CD14-positive monocyte (primary cell): ENCODE results near the gene SLC38A3. TPM values are rescaled to one million over a fixed set of nuclear protein-coding genes. Genes with fewer than 3 reads are reported as not detected.

ENCODE experiments used
- DNase-seq, 3 donors: peaks; one replicate each; pipeline ENCODE4 v3.0.0-alpha.2; 2011 to 2022
- H2AFZ ChIP-seq: 2 replicates; pipeline ENCODE4 v1.6.0; 2012; ENCODE audit warnings: mild to moderate bottlenecking, low read depth, low read length, inconsistent platforms; ENCODE audit not compliant: insufficient read depth, poor library complexity, severe bottlenecking
- H3K27ac ChIP-seq, 2 donors: 1 replicate in 1 of 2; 2 replicates in 1 of 2; pipeline ENCODE4 v1.5.1; 2012 to 2013; ENCODE audit warnings: low read length in 2 of 2, control low read depth in 1 of 2, inconsistent platforms in 1 of 2, low read depth in 1 of 2, mild to moderate bottlenecking in 1 of 2
- H3K27me3 ChIP-seq, 2 donors: one replicate each; pipeline versions ENCODE4 v1.6.0 to v1.6.1; 2011 to 2013; ENCODE audit warnings: low read length in 2 of 2; ENCODE audit not compliant: control insufficient read depth in 2 of 2, insufficient read depth in 2 of 2
- H3K36me3 ChIP-seq, 2 donors: replicated peaks in 1 of 2; 1 replicate in 1 of 2; 2 replicates in 1 of 2; pipeline versions ENCODE4 v1.5.1 to v1.6.1; 2012 to 2013; ENCODE audit warnings: low read length in 2 of 2, control low read depth in 1 of 2, inconsistent platforms in 1 of 2, mild to moderate bottlenecking in 1 of 2; ENCODE audit not compliant: insufficient read depth in 2 of 2, control insufficient read depth in 1 of 2
- H3K4me1 ChIP-seq, 2 donors: 1 replicate in 1 of 2; 2 replicates in 1 of 2; pipeline versions ENCODE4 v1.5.1 to v1.6.1; 2012 to 2013; ENCODE audit warnings: low read length in 2 of 2, control low read depth in 1 of 2, inconsistent platforms in 1 of 2, mild to moderate bottlenecking in 1 of 2, moderate library complexity in 1 of 2; ENCODE audit not compliant: insufficient read depth in 2 of 2, control insufficient read depth in 1 of 2
- H3K4me2 ChIP-seq: replicated peaks from 2 replicates; pipeline ENCODE3; 2012; ENCODE audit warnings: low read length, moderate library complexity, mild to moderate bottlenecking; ENCODE audit not compliant: poor library complexity, severe bottlenecking; ENCODE audit errors: extremely low read depth
- H3K4me3 ChIP-seq, 3 experiments: fragments of 200-600 bp in 1 of 3; sonication (generic) in 1 of 3; replicated peaks in 1 of 3; 1 replicate in 2 of 3; 2 replicates in 1 of 3; pipeline ENCODE4 v1.5.1; 2011 to 2013; ENCODE audit warnings: low read length in 3 of 3, mild to moderate bottlenecking in 3 of 3, control low read depth in 2 of 3, low read depth in 2 of 3, inconsistent platforms in 1 of 3, moderate library complexity in 1 of 3
- H3K79me2 ChIP-seq: 2 replicates; pipeline ENCODE4 v1.6.0; 2012; ENCODE audit warnings: mild to moderate bottlenecking, control low read depth, inconsistent platforms, low read length, moderate library complexity; ENCODE audit not compliant: insufficient read depth
- H3K9ac ChIP-seq: 2 replicates; pipeline ENCODE4 v1.6.0; 2017; ENCODE audit warnings: low read length, mild to moderate bottlenecking; ENCODE audit not compliant: insufficient read depth, poor library complexity, severe bottlenecking
- H3K9me3 ChIP-seq, 2 donors: replicated peaks in 1 of 2; 1 replicate in 1 of 2; 2 replicates in 1 of 2; pipeline versions ENCODE4 v1.5.1 to v1.6.1; 2012 to 2013; ENCODE audit warnings: low read length in 2 of 2, control low read depth in 1 of 2; ENCODE audit not compliant: control insufficient read depth in 1 of 2, insufficient read depth in 1 of 2
- H4K20me1 ChIP-seq: 2 replicates; pipeline ENCODE4 v1.6.0; 2012; ENCODE audit warnings: mild to moderate bottlenecking, low read length, control low read depth, moderate library complexity; ENCODE audit not compliant: insufficient read depth
- H3K27ac Mint-ChIP-seq, 7 donors: one replicate each; pipeline ENCODE4 v1.8.0; 2020; ENCODE audit warnings: mild to moderate bottlenecking in 7 of 7, mixed read lengths in 7 of 7, moderate library complexity in 6 of 7, inconsistent platforms in 2 of 7
- H3K27me3 Mint-ChIP-seq, 3 donors: one replicate each; pipeline ENCODE4 v1.8.0; 2021 to 2022; ENCODE audit warnings: low read depth in 3 of 3, mild to moderate bottlenecking in 3 of 3, mixed read lengths in 3 of 3, moderate library complexity in 3 of 3, inconsistent platforms in 1 of 3
- H3K36me3 Mint-ChIP-seq, 2 donors: one replicate each; pipeline ENCODE4 v1.8.0; 2020; ENCODE audit warnings: mixed read lengths in 2 of 2, inconsistent platforms in 1 of 2, mild to moderate bottlenecking in 1 of 2
- H3K4me1 Mint-ChIP-seq: one replicate; pipeline ENCODE4 v1.8.0; 2020; ENCODE audit warnings: mild to moderate bottlenecking, mixed read lengths
- H3K4me3 Mint-ChIP-seq, 2 donors: one replicate each; pipeline ENCODE4 v1.8.0; 2020; ENCODE audit warnings: mild to moderate bottlenecking in 2 of 2, mixed read lengths in 2 of 2, moderate library complexity in 1 of 2
- H3K9me3 Mint-ChIP-seq, 7 donors: one replicate each; pipeline ENCODE4 v1.8.0; 2020 to 2022; ENCODE audit warnings: mixed read lengths in 7 of 7, mild to moderate bottlenecking in 6 of 7, moderate library complexity in 6 of 7, inconsistent platforms in 2 of 7
- WGBS: methylation state at CpG from one replicate; pipeline ENCODE4 v1.1.5; 2013; ENCODE audit warnings: missing lambda C conversion rate; ENCODE audit not compliant: insufficient coverage; 5-methylcytosine and 5-hydroxymethylcytosine counted together
- intact Hi-C, 2 donors: fragments of 100-400 bp; cut with micrococcal nuclease; formaldehyde crosslinking; loops; one replicate each; pipeline versions ENCODE4 v1.15.0 to v1.15.1; 2023
- polyA plus RNA-seq, 3 donors: library from polyadenylated mRNA; depleted of rRNA in 1 of 3; unstranded in 2 of 3; stranded (reverse) in 1 of 3; fragments of 300-500 nt in 2 of 3; fragments of >200 nt in 1 of 3; fragmentation: Illumina TruSeq in 2 of 3; gene quantifications; 1 replicate in 2 of 3; 2 replicates in 1 of 3; pipeline ENCODE4 v1.2.3, GENCODE V29; 2012 to 2021
- TF ChIP-seq, protein P1 (sequence below): fragments of 200-600 bp; IDR thresholded peaks from one replicate; pipeline ENCODE4 v1.8.0; 2022; ENCODE audit warnings: antibody characterized with exemption, mild to moderate bottlenecking

Gene SLC38A3
- polyA plus RNA-seq, 3 donors, result not detected

DNA sequence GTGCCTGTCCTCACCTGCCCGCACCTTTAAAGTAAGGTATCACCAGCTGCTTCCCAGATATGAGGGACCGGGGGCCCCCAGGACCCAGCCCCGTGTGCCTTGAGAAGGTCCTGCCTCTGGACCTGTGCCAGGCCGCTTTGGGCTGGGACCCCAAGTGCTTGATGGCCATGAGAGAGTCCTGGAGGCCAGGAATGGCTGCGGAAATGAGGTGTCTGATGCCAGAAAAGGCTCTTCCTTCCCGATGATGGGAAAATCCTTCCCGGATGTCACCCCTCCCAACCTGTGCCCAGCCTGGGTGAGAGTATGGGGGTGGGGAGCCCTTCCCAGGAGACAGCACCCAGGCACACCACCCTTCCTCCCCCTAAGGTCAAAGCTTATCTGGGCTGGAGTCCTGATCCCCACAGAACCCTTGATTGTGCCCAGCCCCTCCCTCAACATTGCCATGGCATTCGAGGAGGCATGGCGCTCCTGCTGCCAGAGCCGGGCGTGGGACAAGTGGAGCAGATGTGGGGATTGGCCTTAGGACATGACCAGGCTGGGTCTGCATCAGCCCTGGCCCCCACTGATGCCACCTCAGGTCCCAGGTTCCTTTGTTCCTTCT is 35.7 kb upstream of the SLC38A3 start:
- H2AFZ ChIP-seq, result no peak overlapping the region
- H3K4me3 ChIP-seq, result no peak overlapping the region
- H3K4me1 ChIP-seq, result peaks cover 12 to 15% of the 10 kb centered on the region in 2 donors
- H3K79me2 ChIP-seq, result no peaks in the 10 kb centered on the region
- peaks cover 2 to 9% (median 8%) of the 10 kb centered on the region in 3 donors for H3K27me3 Mint-ChIP-seq
- no peaks in the 10 kb centered on the region for H3K36me3 ChIP-seq
- H3K9me3 ChIP-seq, result no peaks in the 10 kb centered on the region
- H3K27ac ChIP-seq, result no peak overlapping the region
- H4K20me1 ChIP-seq, result no peaks in the 10 kb centered on the region
- H3K36me3 Mint-ChIP-seq, result no peaks in the 10 kb centered on the region
- no peak overlapping the region for H3K4me2 ChIP-seq
- H3K27me3 ChIP-seq, result no peaks in the 10 kb centered on the region
- WGBS, result 95% methylated on average over 9 of the region's 11 CpGs
- intact Hi-C loops, result no loop called here
- H3K9me3 Mint-ChIP-seq, result no peaks in the 10 kb centered on the region
- no peak overlapping the region for H3K4me3 Mint-ChIP-seq
- TF ChIP-seq, protein P1, sequence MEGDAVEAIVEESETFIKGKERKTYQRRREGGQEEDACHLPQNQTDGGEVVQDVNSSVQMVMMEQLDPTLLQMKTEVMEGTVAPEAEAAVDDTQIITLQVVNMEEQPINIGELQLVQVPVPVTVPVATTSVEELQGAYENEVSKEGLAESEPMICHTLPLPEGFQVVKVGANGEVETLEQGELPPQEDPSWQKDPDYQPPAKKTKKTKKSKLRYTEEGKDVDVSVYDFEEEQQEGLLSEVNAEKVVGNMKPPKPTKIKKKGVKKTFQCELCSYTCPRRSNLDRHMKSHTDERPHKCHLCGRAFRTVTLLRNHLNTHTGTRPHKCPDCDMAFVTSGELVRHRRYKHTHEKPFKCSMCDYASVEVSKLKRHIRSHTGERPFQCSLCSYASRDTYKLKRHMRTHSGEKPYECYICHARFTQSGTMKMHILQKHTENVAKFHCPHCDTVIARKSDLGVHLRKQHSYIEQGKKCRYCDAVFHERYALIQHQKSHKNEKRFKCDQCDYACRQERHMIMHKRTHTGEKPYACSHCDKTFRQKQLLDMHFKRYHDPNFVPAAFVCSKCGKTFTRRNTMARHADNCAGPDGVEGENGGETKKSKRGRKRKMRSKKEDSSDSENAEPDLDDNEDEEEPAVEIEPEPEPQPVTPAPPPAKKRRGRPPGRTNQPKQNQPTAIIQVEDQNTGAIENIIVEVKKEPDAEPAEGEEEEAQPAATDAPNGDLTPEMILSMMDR, result no peak
- H3K4me1 Mint-ChIP-seq, result peaks cover 20% of the 10 kb centered on the region
- H3K27ac Mint-ChIP-seq, result peak overlapping the region in 2 of 7 donors; percentile 70 to 89
- H3K9ac ChIP-seq, result no peak overlapping the region
- DNase-seq, result no peak

DNA sequence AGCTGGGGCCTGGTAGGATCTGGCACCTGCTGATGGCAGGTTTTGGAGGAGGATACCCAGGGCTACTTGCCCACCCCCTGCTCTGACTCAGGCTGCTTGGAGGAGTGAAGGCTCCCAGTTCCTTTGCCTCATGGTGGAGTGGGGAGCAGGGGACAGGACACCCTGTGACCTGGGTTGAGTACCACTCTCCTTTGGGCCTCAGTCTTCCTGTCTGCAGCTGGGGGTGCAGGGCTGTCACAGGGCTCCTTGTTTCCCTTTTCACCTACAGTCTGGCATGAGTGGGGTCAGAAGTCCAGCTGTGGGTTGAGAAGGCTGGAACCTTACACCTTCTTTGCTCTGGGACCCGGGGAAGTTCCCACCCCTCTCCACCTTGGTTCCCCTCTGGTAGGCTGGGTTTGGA is 35.2 kb upstream of the SLC38A3 start:
- no CpG with 5 or more reads among the region's 1 CpG for WGBS
- Histone ChIP-seq H3K36me3 (no peaks in the 10 kb centered on the region), H3K27ac (no peak overlapping the region), H3K79me2 (no peaks in the 10 kb centered on the region), H3K4me2 (no peak overlapping the region), H3K4me3 (no peak overlapping the region), H3K9me3 (no peaks in the 10 kb centered on the region), H2AFZ (no peak overlapping the region), H3K9ac (no peak overlapping the region), H4K20me1 (no peaks in the 10 kb centered on the region), H3K27me3 (no peaks in the 10 kb centered on the region), H3K4me1 (peaks cover 12 to 15% of the 10 kb centered on the region in 2 donors)
- peaks cover 2 to 9% (median 8%) of the 10 kb centered on the region in 3 donors for H3K27me3 Mint-ChIP-seq
- DNase-seq, result no peak
- TF ChIP-seq, protein P1, result no peak
- H3K36me3 Mint-ChIP-seq, result no peaks in the 10 kb centered on the region
- H3K9me3 Mint-ChIP-seq, result no peaks in the 10 kb centered on the region
- intact Hi-C loops, result no loop called here
- peak overlapping the region in 6 of 7 donors; percentile 12 to 89 (median 74) for H3K27ac Mint-ChIP-seq
- peaks cover 20% of the 10 kb centered on the region for H3K4me1 Mint-ChIP-seq
- H3K4me3 Mint-ChIP-seq, result no peak overlapping the region
